Measurements from ENCODE around the gene CLIC4. TPM values are rescaled to one million over a fixed set of nuclear protein-coding genes. Genes with fewer than 3 reads are reported as not detected.

The CLIC4 gene
- total and polyA plus RNA-seq, 10 of the 15 experiments (the other 5 are each of a cell fraction or from before 2014, with no cell fraction given): 20.4 to 107 (median 69.6) TPM

DNA sequence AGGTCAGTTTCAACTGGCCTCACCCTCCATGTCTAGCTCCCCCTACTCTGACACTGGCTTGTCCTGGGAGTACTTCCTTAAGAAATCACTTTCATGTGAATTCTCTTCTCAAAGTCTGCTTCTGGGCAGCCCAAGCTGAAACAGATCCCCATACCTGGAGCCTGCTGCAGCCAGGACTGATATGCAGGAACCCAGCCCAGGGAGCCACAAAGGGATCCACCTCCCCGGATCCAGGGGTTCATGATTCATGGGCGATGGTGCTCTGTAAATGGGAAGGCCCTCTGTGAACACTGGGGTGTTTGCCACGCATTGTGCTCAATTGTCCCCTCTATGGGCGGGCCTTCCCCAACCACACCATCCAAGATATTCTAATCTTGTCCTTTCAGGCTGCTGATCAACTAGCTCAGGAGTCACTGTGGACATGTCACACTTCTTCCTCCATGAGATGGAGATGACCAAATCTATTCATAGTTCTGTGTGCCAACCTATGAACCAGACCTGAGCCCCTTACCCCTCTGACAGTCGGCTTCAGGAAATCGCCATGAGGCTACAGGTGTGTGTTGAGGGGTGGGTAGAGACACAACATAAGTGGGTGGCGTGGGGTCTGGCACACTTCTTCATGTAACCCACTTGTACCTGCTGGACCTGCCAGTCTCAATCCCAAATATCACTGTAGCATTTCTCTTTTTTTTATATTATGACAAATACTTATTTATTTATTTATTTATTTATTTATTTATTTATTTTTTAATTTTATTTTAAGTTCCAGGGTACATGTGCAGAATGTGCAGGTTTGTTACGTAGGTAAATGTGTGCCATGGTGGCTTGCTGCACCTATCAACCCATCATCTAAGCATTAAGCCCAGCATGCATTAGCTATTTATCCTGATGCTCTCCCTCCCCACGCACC lies 143.1 kb downstream of the CLIC4 start:
- Histone ChIP-seq H2AFZ (ENCODE audit: control insufficient read depth, low read depth, low read length) (no peak overlapping the region), H3K4me3 (no peak overlapping the region), H3K4me2 (ENCODE audit: control insufficient read depth, insufficient read depth) (no peak overlapping the region), H3K79me2 (ENCODE audit: control insufficient read depth, insufficient read depth, low read length) (no peaks in the 10 kb centered on the region), H4K20me1 (ENCODE audit: control insufficient read depth, insufficient read depth) (no peaks in the 10 kb centered on the region), H3K27ac (ENCODE audit: control insufficient read depth, insufficient read depth) (no peak overlapping the region), H3K36me3 (ENCODE audit: control insufficient read depth in 2 of 2, insufficient read depth in 2 of 2, low read length in 1 of 2) (no peaks in the 10 kb centered on the region), H3K27me3 (replicated peaks in 1 of 2; ENCODE audit: control insufficient read depth in 2 of 2, insufficient read depth in 2 of 2, low read length in 1 of 2) (0 out of 4 replicates have a peak, but pooled peaks cover 0 to 2% of the 10 kb centered on the region in 2 experiments), H3K9me3 (replicated peaks; ENCODE audit: control insufficient read depth, insufficient read depth, low read length) (peaks cover 6% of the 10 kb centered on the region), H3K4me1 (ENCODE audit: control insufficient read depth, insufficient read depth, low read length) (no peaks in the 10 kb centered on the region; the same call in 1 of the 2 replicates), H3K9ac (ENCODE audit: control insufficient read depth, insufficient read depth, low read length) (no peak overlapping the region)
- FAIRE-seq (no peak), ATAC-seq (no peak), DNase-seq (ENCODE audit: low read depth, low spot score) (no peak)
- in situ Hi-C loops (cut with MboI): no loop called here
- 18% methylated on average over 9 of the region's 9 CpGs for WGBS (ENCODE audit: insufficient coverage, insufficient replicate concordance, low lambda C conversion rate, missing lambda C conversion rate)
- RAD21 ChIA-PET (ENCODE audit: unreplicated experiment): no interaction called here
- CTCF ChIA-PET: interaction anchor here (1.3 to 1.4 kb wide), 2 partner anchors 10 to 40 kb away, joined by 3 to 6 read pairs; no protein-coding TSS in a partner anchor
- POLR2A ChIA-PET: no interaction called here
- TF ChIP-seq ZSCAN29 (IDR thresholded peaks at IDR 0.05) (no peak), RAD51 (IDR thresholded peaks at IDR 0.05) (no peak), GATAD2B (conservative IDR thresholded peaks at IDR 0.05; ENCODE audit: low read depth) (no peak), ZZZ3 (IDR thresholded peaks at IDR 0.05; ENCODE audit: control insufficient read depth, insufficient read length, low read depth) (no peak), BHLHE40 (IDR thresholded peaks at IDR 0.05; ENCODE audit: borderline replicate concordance in 1 of 2, low read depth in 2 of 2, low read length in 1 of 2) (no peak), CEBPB (IDR thresholded peaks at IDR 0.05; ENCODE audit: borderline replicate concordance in 1 of 2, low read depth in 2 of 2, low read length in 2 of 2) (no peak), GABPA (IDR thresholded peaks at IDR 0.05; ENCODE audit: low read depth) (no peak), ATF7 (IDR thresholded peaks at IDR 0.05; ENCODE audit: low read depth) (no peak), HDAC6 (IDR thresholded peaks at IDR 0.05; ENCODE audit: unreplicated experiment) (no peak), POU2F2 (IDR thresholded peaks at IDR 0.05; ENCODE audit: borderline replicate concordance, low read depth, low read length) (no peak), EED (IDR thresholded peaks at IDR 0.05; ENCODE audit: low read depth) (no peak), SIX5 (IDR thresholded peaks at IDR 0.05; ENCODE audit: low read depth, low read length, severe bottlenecking) (no peak), JUNB (IDR thresholded peaks at IDR 0.05) (no peak)
- TF ChIP-seq, protein P1, sequence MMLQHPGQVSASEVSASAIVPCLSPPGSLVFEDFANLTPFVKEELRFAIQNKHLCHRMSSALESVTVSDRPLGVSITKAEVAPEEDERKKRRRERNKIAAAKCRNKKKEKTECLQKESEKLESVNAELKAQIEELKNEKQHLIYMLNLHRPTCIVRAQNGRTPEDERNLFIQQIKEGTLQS (IDR thresholded peaks at IDR 0.05; ENCODE audit: borderline replicate concordance, extremely low read depth, low read depth, low read length): no peak
- TF ChIP-seq, protein P2, sequence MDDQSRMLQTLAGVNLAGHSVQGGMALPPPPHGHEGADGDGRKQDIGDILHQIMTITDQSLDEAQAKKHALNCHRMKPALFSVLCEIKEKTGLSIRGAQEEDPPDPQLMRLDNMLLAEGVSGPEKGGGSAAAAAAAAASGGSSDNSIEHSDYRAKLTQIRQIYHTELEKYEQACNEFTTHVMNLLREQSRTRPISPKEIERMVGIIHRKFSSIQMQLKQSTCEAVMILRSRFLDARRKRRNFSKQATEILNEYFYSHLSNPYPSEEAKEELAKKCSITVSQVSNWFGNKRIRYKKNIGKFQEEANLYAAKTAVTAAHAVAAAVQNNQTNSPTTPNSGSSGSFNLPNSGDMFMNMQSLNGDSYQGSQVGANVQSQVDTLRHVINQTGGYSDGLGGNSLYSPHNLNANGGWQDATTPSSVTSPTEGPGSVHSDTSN (IDR thresholded peaks at IDR 0.05; ENCODE audit: insufficient replicate concordance, low read depth, low read length): no peak
- BruUV-seq (replicated peaks): no TSS peak
- intact Hi-C loops (cut with micrococcal nuclease; ENCODE audit: unreplicated experiment): no loop called here
- SMC1A ChIA-PET (ENCODE audit: uncharacterized antibody, unreplicated experiment): interaction anchor here (1.0 to 2.3 kb wide), 3 partner anchors 10 to 39 kb away, joined by 3 to 7 read pairs (median 5); no protein-coding TSS in a partner anchor
